C4-2B (cell line): ENCODE measurements around the gene C2CD4C.

Experiments
- ZFX ChIP-seq: fragments of 450-650 bp; IDR thresholded peaks from 2 replicates; pipeline ENCODE4 v1.6.1; 2017
- TF ChIP-seq, protein P1 (sequence below): fragments of 450-650 bp; conservative IDR thresholded peaks from 2 replicates; pipeline ENCODE4 v1.5.1; 2017; ENCODE audit warnings: mild to moderate bottlenecking

DNA sequence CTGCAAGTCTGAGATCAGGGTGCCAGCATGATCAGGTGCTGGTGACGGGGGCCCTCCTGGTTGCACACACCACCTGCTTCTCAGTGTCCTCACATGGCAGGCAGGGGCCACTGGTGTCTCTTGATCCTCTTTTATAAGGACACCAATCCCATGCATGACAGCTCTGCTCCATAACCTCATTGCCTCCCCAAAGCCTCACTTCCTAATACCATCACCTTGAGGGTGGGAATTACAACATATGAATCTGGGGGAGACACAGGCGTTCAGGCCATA lies 49.4 kb downstream of the C2CD4C start:
- TF ChIP-seq, protein P1, sequence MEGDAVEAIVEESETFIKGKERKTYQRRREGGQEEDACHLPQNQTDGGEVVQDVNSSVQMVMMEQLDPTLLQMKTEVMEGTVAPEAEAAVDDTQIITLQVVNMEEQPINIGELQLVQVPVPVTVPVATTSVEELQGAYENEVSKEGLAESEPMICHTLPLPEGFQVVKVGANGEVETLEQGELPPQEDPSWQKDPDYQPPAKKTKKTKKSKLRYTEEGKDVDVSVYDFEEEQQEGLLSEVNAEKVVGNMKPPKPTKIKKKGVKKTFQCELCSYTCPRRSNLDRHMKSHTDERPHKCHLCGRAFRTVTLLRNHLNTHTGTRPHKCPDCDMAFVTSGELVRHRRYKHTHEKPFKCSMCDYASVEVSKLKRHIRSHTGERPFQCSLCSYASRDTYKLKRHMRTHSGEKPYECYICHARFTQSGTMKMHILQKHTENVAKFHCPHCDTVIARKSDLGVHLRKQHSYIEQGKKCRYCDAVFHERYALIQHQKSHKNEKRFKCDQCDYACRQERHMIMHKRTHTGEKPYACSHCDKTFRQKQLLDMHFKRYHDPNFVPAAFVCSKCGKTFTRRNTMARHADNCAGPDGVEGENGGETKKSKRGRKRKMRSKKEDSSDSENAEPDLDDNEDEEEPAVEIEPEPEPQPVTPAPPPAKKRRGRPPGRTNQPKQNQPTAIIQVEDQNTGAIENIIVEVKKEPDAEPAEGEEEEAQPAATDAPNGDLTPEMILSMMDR = no peak
- no peak for TF ChIP-seq ZFX
